Activated naive CD8-positive, alpha-beta T cell treated with anti-CD3 and anti-CD28 coated beads, Interleukin-2, amount 50 U/mL, for 16 hours (primary cell): ENCODE results near the gene OR51E2.
A peak's percentile ranks its signal among the peaks of the same experiment; 100 is the strongest.

Source experiments
- DNase-seq: peaks from one replicate; pipeline ENCODE4 v3.0.0-alpha.2; 2020; ENCODE audit warnings: low read depth, low spot score

The OR51E2 gene

GRCh38 chr11:4664183-4664582, 33.5 kb downstream of the OR51E2 start:
- no peak for DNase-seq

GRCh38 chr11:4662876-4663275, 34.8 kb downstream of the OR51E2 start:
- DNase-seq, result no peak

- DNase-seq, result no peak
These were observed 38.8 kb downstream of the OR51E2 start for GRCh38 chr11:4658629-4659445.

- DNase-seq, result no peak
These were observed 42.9 kb downstream of the OR51E2 start for GRCh38 chr11:4654635-4655369.

GRCh38 chr11:4647766-4648165, 49.9 kb downstream of the OR51E2 start:
- no peak for DNase-seq

- no peak for DNase-seq
These were observed 51.7 kb downstream of the OR51E2 start for GRCh38 chr11:4645974-4646373.

- no peak for DNase-seq
These were observed 53.4 kb downstream of the OR51E2 start for GRCh38 chr11:4644233-4644632.

GRCh38 chr11:4643682-4644081, 54.0 kb downstream of the OR51E2 start, which contains the start of gene OR51E1:
OR51E1 (plus strand) TSS chr11:4643982; CDS start chr11:4652527, 8,545 bp downstream.
- DNase-seq, result no peak

GRCh38 chr11:4643076-4643475, 54.6 kb downstream of the OR51E2 start:
- DNase-seq, result no peak

GRCh38 chr11:4642043-4642442, 55.6 kb downstream of the OR51E2 start:
- DNase-seq, result no peak

GRCh38 chr11:4641501-4641900, 56.2 kb downstream of the OR51E2 start:
- no peak for DNase-seq

GRCh38 chr11:4639931-4640330, 57.7 kb downstream of the OR51E2 start:
- DNase-seq, result no peak

- DNase-seq, result no peak
These were observed 60.0 kb downstream of the OR51E2 start for GRCh38 chr11:4637662-4638047.

GRCh38 chr11:4636962-4637661, 60.5 kb downstream of the OR51E2 start, which contains the start of gene OR51D1:
OR51D1 (plus strand) TSS chr11:4637477; CDS start chr11:4639791, 2,314 bp downstream.
- peak; percentile 47 for DNase-seq

GRCh38 chr11:4636136-4636535, 61.5 kb downstream of the OR51E2 start:
- no peak for DNase-seq
